ENCODE results near the gene EML6. TPM values are rescaled to one million over a fixed set of nuclear protein-coding genes. Genes with fewer than 3 reads are reported as not detected.

Gene EML6
- polyA plus RNA-seq, 1 donor (not counting 4 experiments of a cell fraction or from before 2014, with no cell fraction given): 0.96 TPM

- no peak for TF ChIP-seq EZH2 (IDR thresholded peaks at IDR 0.05; ENCODE audit: low read length)
- TF ChIP-seq, protein P1, sequence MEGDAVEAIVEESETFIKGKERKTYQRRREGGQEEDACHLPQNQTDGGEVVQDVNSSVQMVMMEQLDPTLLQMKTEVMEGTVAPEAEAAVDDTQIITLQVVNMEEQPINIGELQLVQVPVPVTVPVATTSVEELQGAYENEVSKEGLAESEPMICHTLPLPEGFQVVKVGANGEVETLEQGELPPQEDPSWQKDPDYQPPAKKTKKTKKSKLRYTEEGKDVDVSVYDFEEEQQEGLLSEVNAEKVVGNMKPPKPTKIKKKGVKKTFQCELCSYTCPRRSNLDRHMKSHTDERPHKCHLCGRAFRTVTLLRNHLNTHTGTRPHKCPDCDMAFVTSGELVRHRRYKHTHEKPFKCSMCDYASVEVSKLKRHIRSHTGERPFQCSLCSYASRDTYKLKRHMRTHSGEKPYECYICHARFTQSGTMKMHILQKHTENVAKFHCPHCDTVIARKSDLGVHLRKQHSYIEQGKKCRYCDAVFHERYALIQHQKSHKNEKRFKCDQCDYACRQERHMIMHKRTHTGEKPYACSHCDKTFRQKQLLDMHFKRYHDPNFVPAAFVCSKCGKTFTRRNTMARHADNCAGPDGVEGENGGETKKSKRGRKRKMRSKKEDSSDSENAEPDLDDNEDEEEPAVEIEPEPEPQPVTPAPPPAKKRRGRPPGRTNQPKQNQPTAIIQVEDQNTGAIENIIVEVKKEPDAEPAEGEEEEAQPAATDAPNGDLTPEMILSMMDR (optimal IDR thresholded peaks at IDR 0.05 in 1 of 3, IDR thresholded peaks at IDR 0.05 in 1 of 3, conservative IDR thresholded peaks at IDR 0.05 in 1 of 3; ENCODE audit: extremely low read depth in 1 of 3, insufficient read depth in 2 of 3, low read length in 3 of 3): no peak
- Histone ChIP-seq H3K9ac (ENCODE audit: control insufficient read depth, extremely low read depth, insufficient read depth, low read length) (no peak overlapping the region), H3K79me2 (ENCODE audit: control insufficient read depth, insufficient read depth, low read length) (no peaks in the 10 kb centered on the region), H3K4me2 (ENCODE audit: control insufficient read depth, extremely low read depth, insufficient read depth, low read depth, low read length) (no peak overlapping the region), H3K4me3 (ENCODE audit: control insufficient read depth in 2 of 3, extremely low read depth in 1 of 3, insufficient read depth in 2 of 3, low read depth in 1 of 3, low read length in 3 of 3) (no peak overlapping the region), H4K20me1 (ENCODE audit: control insufficient read depth, extremely low read depth, insufficient read depth, low read length) (no peaks in the 10 kb centered on the region), H3K36me3 (ENCODE audit: control insufficient read depth in 2 of 2, extremely low read depth in 1 of 2, insufficient read depth in 2 of 2, low read length in 2 of 2) (no peaks in the 10 kb centered on the region), H3K27me3 (ENCODE audit: control insufficient read depth, extremely low read depth, insufficient read depth, low read length) (no peaks in the 10 kb centered on the region), H3K9me3 (ENCODE audit: control insufficient read depth, low read depth, low read length) (no peaks in the 10 kb centered on the region), H3K9me1 (ENCODE audit: control insufficient read depth, extremely low read depth, insufficient read depth, low read length) (no peaks in the 10 kb centered on the region), H2AFZ (ENCODE audit: control insufficient read depth, low read length) (no peak overlapping the region), H3K4me1 (ENCODE audit: control insufficient read depth, extremely low read depth, insufficient read depth, low read length) (no peaks in the 10 kb centered on the region), H3K27ac (ENCODE audit: control insufficient read depth, insufficient read depth, low read length) (no peak overlapping the region)
- dilution Hi-C loops (cut with MboI; ENCODE audit: extremely low pct_ligation_motif_present, low sequenced_read_pairs): no loop called here
- no peak for DNase-seq (ENCODE audit: low read depth, low spot score)
- no peak for FAIRE-seq
Measured at GRCh38 chr2:54714996-54715395, 8.5 kb upstream of the EML6 start.

- no peaks in the 10 kb centered on the region for H3K79me2 ChIP-seq (ENCODE audit: control insufficient read depth, insufficient read depth, low read length)
- H3K9me1 ChIP-seq (ENCODE audit: control insufficient read depth, extremely low read depth, insufficient read depth, low read length): no peaks in the 10 kb centered on the region
- no peaks in the 10 kb centered on the region for H3K4me1 ChIP-seq (ENCODE audit: control insufficient read depth, extremely low read depth, insufficient read depth, low read length)
- no peaks in the 10 kb centered on the region for H3K27me3 ChIP-seq (ENCODE audit: control insufficient read depth, extremely low read depth, insufficient read depth, low read length)
- H3K9me3 ChIP-seq (ENCODE audit: control insufficient read depth, low read depth, low read length): no peaks in the 10 kb centered on the region
- no peaks in the 10 kb centered on the region for H3K36me3 ChIP-seq (ENCODE audit: control insufficient read depth in 2 of 2, extremely low read depth in 1 of 2, insufficient read depth in 2 of 2, low read length in 2 of 2)
- FAIRE-seq: no peak
- H3K4me3 ChIP-seq (ENCODE audit: control insufficient read depth in 2 of 3, extremely low read depth in 1 of 3, insufficient read depth in 2 of 3, low read depth in 1 of 3, low read length in 3 of 3): no peak overlapping the region
- H4K20me1 ChIP-seq (ENCODE audit: control insufficient read depth, extremely low read depth, insufficient read depth, low read length): no peaks in the 10 kb centered on the region
- dilution Hi-C loops (cut with MboI; ENCODE audit: extremely low pct_ligation_motif_present, low sequenced_read_pairs): no loop called here
- no peak overlapping the region for H3K9ac ChIP-seq (ENCODE audit: control insufficient read depth, extremely low read depth, insufficient read depth, low read length)
- no peak overlapping the region for H3K27ac ChIP-seq (ENCODE audit: control insufficient read depth, insufficient read depth, low read length)
- TF ChIP-seq, protein P1 (optimal IDR thresholded peaks at IDR 0.05 in 1 of 3, IDR thresholded peaks at IDR 0.05 in 1 of 3, conservative IDR thresholded peaks at IDR 0.05 in 1 of 3; ENCODE audit: extremely low read depth in 1 of 3, insufficient read depth in 2 of 3, low read length in 3 of 3): no peak
- no peak for TF ChIP-seq EZH2 (IDR thresholded peaks at IDR 0.05; ENCODE audit: low read length)
- H2AFZ ChIP-seq (ENCODE audit: control insufficient read depth, low read length): no peak overlapping the region
- DNase-seq (ENCODE audit: low read depth, low spot score): no peak
- no peak overlapping the region for H3K4me2 ChIP-seq (ENCODE audit: control insufficient read depth, extremely low read depth, insufficient read depth, low read depth, low read length)
Measured at GRCh38 chr2:54716375-54716774, 7.1 kb upstream of the EML6 start.

Measured in keratinocyte (primary cell).